ENCODE measurements around the gene PAQR4.

GRCh38 chr16:2981177-2981898 is 12.2 kb downstream of the PAQR4 start:
- TF ChIP-seq CTCF (IDR thresholded peaks at IDR 0.05) (no peak), POLR2AphosphoS5 (IDR thresholded peaks at IDR 0.05; ENCODE audit: low read depth, low read length) (no peak), FOXM1 (IDR thresholded peaks at IDR 0.05; ENCODE audit: low read depth) (no peak), NFIC (IDR thresholded peaks at IDR 0.05; ENCODE audit: borderline replicate concordance) (no peak), MXI1 (IDR thresholded peaks at IDR 0.05; ENCODE audit: low read depth, low read length) (no peak), EP300 (IDR thresholded peaks at IDR 0.05; ENCODE audit: borderline replicate concordance in 1 of 2, low read depth in 1 of 2, low read length in 1 of 2) (no peak), USF2 (IDR thresholded peaks at IDR 0.05; ENCODE audit: borderline replicate concordance, low read depth, low read length) (no peak), RFX5 (IDR thresholded peaks at IDR 0.05; ENCODE audit: low read length) (no peak), ZBTB33 (IDR thresholded peaks at IDR 0.05; ENCODE audit: borderline replicate concordance, low read depth) (no peak), RXRA (IDR thresholded peaks at IDR 0.05; ENCODE audit: borderline replicate concordance, low read depth) (no peak), MAX (IDR thresholded peaks at IDR 0.05; ENCODE audit: low read depth) (no peak), REST (IDR thresholded peaks at IDR 0.05; ENCODE audit: low read depth, low read length) (no peak)

Data from SK-N-SH (cell line).